ENCODE data around the gene STK32B. TPM values are rescaled to one million over a fixed set of nuclear protein-coding genes. Genes with fewer than 3 reads are reported as not detected.

Gene STK32B
- total RNA-seq, 1 experiment from 2014 or later = 1.1 TPM

- Histone ChIP-seq H3K4me1 (ENCODE audit: insufficient read depth, low read length) (no peaks in the 10 kb centered on the region), H3K79me2 (ENCODE audit: low read length) (no peaks in the 10 kb centered on the region), H3K9ac (ENCODE audit: low read length) (no peak overlapping the region), H4K20me1 (ENCODE audit: low read length) (no peaks in the 10 kb centered on the region), H3K9me3 (ENCODE audit: low read length) (no peaks in the 10 kb centered on the region), H2AFZ (ENCODE audit: low read length) (no peak overlapping the region), H3K36me3 (ENCODE audit: low read depth, low read length) (no peaks in the 10 kb centered on the region), H3K9me2 (replicated peaks; ENCODE audit: low read length) (no peaks in the 10 kb centered on the region), H3K4me3 (ENCODE audit: low read length) (no peak overlapping the region), H3F3A (ENCODE audit: low read length, unreplicated experiment) (no peaks in the 10 kb centered on the region), H3K27ac (ENCODE audit: low read length) (no peak overlapping the region), H3K27me3 (ENCODE audit: low read length) (no peaks in the 10 kb centered on the region), H3K4me2 (ENCODE audit: low read length) (no peak overlapping the region)
- ChIA-PET POLR2A (ENCODE audit: unreplicated experiment) (no interaction called here), CTCF (no interaction called here)
- BruUV-seq (replicated peaks) = no TSS peak
- TF ChIP-seq EZH2 (IDR thresholded peaks at IDR 0.05; ENCODE audit: low read length, unreplicated experiment) (no peak), CTCF (conservative IDR thresholded peaks at IDR 0.05; ENCODE audit: low read depth, low read length) (no peak), EZH2phosphoT487 (IDR thresholded peaks at IDR 0.05; ENCODE audit: borderline replicate concordance, low read length) (no peak)
- intact Hi-C loops (cut with micrococcal nuclease) = no loop called here
- ATAC-seq (no peak), DNase-seq (no peak)
These were observed 464.4 kb downstream of the STK32B start for GRCh38 chr4:5515646-5516045.

GRCh38 chr4:5517372-5517771, 466.1 kb downstream of the STK32B start:
- BruUV-seq (replicated peaks) = no TSS peak
- Histone ChIP-seq H3K9ac (ENCODE audit: low read length) (no peak overlapping the region), H3K27ac (ENCODE audit: low read length) (no peak overlapping the region), H3K27me3 (ENCODE audit: low read length) (no peaks in the 10 kb centered on the region), H3K36me3 (ENCODE audit: low read depth, low read length) (no peaks in the 10 kb centered on the region), H2AFZ (ENCODE audit: low read length) (no peak overlapping the region), H3K4me1 (ENCODE audit: insufficient read depth, low read length) (no peaks in the 10 kb centered on the region), H4K20me1 (ENCODE audit: low read length) (no peaks in the 10 kb centered on the region), H3K9me2 (replicated peaks; ENCODE audit: low read length) (no peaks in the 10 kb centered on the region), H3K9me3 (ENCODE audit: low read length) (no peaks in the 10 kb centered on the region), H3K4me2 (ENCODE audit: low read length) (no peak overlapping the region), H3F3A (ENCODE audit: low read length, unreplicated experiment) (no peaks in the 10 kb centered on the region), H3K79me2 (ENCODE audit: low read length) (no peaks in the 10 kb centered on the region), H3K4me3 (ENCODE audit: low read length) (no peak overlapping the region)
- intact Hi-C loops (cut with micrococcal nuclease) = no loop called here
- CTCF ChIA-PET = no interaction called here
- ATAC-seq (no peak), DNase-seq (no peak)
- no peak for TF ChIP-seq CTCF (conservative IDR thresholded peaks at IDR 0.05; ENCODE audit: low read depth, low read length)
- TF ChIP-seq EZH2phosphoT487 (IDR thresholded peaks at IDR 0.05; ENCODE audit: borderline replicate concordance, low read length) = no peak
- no peak for TF ChIP-seq EZH2 (IDR thresholded peaks at IDR 0.05; ENCODE audit: low read length, unreplicated experiment)
- POLR2A ChIA-PET (ENCODE audit: unreplicated experiment) = no interaction called here

- H3F3A ChIP-seq (ENCODE audit: low read length, unreplicated experiment) = no peaks in the 10 kb centered on the region
- no peaks in the 10 kb centered on the region for H3K9me3 ChIP-seq (ENCODE audit: low read length)
- H3K4me2 ChIP-seq (ENCODE audit: low read length) = no peak overlapping the region
- CTCF ChIA-PET = no interaction called here
- TF ChIP-seq CTCF (conservative IDR thresholded peaks at IDR 0.05; ENCODE audit: low read depth, low read length) (no peak), EZH2phosphoT487 (IDR thresholded peaks at IDR 0.05; ENCODE audit: borderline replicate concordance, low read length) (no peak), EZH2 (IDR thresholded peaks at IDR 0.05; ENCODE audit: low read length, unreplicated experiment) (no peak)
- POLR2A ChIA-PET (ENCODE audit: unreplicated experiment) = no interaction called here
- H3K27me3 ChIP-seq (ENCODE audit: low read length) = no peaks in the 10 kb centered on the region
- no peaks in the 10 kb centered on the region for H3K79me2 ChIP-seq (ENCODE audit: low read length)
- no peak overlapping the region for H3K9ac ChIP-seq (ENCODE audit: low read length)
- no peaks in the 10 kb centered on the region for H3K36me3 ChIP-seq (ENCODE audit: low read depth, low read length)
- H3K4me3 ChIP-seq (ENCODE audit: low read length) = no peak overlapping the region
- no peak overlapping the region for H2AFZ ChIP-seq (ENCODE audit: low read length)
- no peaks in the 10 kb centered on the region for H3K4me1 ChIP-seq (ENCODE audit: insufficient read depth, low read length)
- H3K9me2 ChIP-seq (replicated peaks; ENCODE audit: low read length) = no peaks in the 10 kb centered on the region
- BruUV-seq (replicated peaks) = no TSS peak
- DNase-seq (no peak), ATAC-seq (no peak)
- H3K27ac ChIP-seq (ENCODE audit: low read length) = no peak overlapping the region
- no peaks in the 10 kb centered on the region for H4K20me1 ChIP-seq (ENCODE audit: low read length)
- intact Hi-C loops (cut with micrococcal nuclease) = no loop called here
These were observed 473.4 kb downstream of the STK32B start for GRCh38 chr4:5524446-5525299.
